Astrocyte of the hippocampus (primary cell): Measurements from ENCODE around the gene LAIR1.

Experiments
- DNase-seq: peaks from one replicate; pipeline ENCODE4 v3.0.0; 2011; ENCODE audit warnings: low read depth, low spot score

The LAIR1 gene

GRCh38 chr19:54317108-54317964 lies 47.4 kb downstream of the LAIR1 start:
- no peak for DNase-seq

DNA sequence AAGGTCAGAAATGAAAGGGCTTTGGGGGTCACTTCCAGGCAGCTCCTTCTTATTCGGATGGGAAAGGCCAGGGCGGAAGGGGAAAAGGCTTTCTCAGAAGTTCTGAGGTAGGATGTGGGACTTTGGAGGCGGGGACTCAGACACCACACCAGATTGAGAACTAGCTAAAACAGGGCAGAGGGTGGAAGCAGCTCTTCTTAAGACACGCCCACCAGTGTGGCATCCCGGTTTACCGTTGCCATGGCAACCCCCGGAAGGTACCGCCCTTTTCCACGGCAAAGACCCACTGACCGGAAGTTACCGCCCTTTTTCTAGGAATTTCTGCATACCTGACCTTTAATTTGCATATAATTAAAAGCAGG lies 48.0 kb downstream of the LAIR1 start:
- DNase-seq: no peak

- DNase-seq: no peak
Observed at GRCh38 chr19:54315956-54316355, 48.8 kb downstream of the LAIR1 start.

GRCh38 chr19:54312436-54313377 lies 52.0 kb downstream of the LAIR1 start, which contains the start of gene LILRA5:
TSS of gene LILRA5 (minus strand) at chr19:54313166. CDS start at chr19:54313019, 147 bp downstream.
- no peak for DNase-seq

DNA sequence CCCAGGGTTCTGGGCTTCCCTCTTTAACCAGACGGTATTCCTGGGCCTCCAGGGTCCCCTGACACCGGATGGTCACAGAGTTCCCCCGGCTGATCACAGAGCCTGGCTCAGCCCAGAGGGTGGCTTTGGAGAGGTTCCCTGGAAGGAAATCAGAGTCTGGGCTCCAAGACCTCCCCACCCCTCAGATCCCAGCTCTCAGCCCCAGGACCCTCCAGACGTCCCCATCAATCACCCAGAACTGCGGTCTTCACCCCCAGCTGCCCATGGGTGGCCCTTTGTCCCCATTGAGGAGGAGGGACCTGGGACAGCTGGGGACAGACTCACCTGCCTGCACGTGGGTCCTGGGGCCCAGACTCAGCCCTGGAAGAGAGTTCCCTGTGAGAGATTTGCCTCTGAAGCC lies 52.7 kb downstream of the LAIR1 start:
- no peak for DNase-seq

DNA sequence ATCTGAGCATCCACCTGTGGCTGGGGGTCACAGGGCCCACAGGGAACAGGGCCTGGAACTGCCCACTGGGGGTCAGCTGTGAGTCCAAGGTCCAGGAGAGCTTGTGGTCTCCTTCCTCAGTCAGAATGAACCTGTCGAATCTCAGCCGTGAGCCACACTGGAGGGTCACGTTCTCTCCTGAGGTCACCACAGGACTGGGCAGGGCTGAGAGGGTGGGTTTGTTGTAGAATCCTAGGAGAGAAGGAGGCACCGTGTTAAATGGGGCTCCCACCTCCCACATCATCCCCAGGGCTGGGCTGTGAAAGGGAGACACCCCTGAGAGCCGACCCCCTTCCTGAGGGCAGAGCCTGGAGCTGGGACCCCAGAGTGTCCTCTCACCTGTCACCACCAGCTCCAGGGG lies 53.2 kb downstream of the LAIR1 start:
- no peak for DNase-seq

DNA sequence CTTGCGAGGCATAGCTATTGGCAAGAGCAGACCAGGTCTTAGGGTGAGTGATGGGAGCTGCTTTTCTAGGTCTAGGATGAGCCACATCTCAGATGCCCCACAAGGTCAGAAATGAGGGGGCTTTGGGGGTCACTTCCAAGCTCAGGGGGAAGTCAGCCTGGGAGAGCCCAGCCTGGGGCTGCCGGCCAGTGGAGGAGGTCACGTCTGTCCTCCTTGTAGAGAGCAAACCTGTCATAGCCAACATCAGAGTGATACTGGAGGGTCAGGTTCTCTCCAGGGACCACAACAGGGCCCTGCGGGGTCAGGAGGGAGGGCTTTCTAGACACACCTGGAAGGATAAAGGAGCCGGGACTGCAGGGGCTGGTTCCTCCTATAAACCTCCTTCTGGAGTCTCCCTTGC lies 54.2 kb downstream of the LAIR1 start:
- DNase-seq: no peak

DNA sequence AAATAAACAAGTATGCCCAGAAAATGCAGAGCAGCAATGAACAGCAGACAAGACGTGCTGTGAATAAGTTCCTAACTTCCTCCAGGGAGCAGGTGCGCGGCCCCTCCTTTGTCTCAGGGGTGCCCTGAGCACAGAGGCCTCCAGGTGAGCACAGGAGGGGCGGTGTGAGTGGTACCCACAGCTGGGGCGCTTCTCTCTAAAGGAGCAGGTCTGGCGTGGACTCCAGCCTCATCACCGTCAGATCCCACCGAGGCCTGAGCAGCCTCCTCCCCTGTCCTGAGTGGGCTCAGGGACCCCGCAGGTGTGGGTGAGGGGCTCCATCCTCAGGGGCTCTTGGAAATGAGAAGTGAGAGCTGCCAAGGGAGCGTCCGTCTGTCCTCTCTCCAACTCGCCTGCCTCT lies 54.9 kb downstream of the LAIR1 start:
- no peak for DNase-seq

DNA sequence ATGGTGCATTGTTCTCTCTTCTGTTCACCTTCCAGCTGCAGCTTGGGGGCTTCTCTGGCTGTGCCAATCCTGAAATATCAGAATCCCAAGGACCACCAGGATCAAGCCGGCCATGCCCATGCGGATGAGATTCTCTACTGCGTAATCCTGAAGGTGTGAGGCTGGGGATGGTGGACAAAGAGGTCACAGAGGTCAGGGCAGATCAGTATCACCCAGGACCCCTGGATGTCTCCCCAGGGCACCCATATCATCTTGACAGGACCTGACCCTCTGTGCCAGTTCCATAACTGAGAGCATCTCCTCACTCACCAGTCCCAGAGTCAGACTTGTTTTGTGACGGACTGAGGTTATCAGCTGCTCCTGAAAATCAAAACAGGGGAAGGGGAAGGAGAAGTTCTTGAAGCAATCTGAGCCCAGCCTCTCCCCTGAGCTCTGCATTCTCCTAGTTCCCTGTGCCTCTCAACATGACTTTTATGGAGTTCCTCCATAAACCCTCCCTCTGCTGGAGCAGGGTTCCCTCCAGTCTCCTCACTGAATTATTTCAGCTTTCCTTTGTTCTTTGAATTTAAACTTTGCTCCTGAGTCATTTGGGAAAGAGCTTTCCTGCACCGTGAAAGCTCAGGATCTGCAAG lies 57.2 kb downstream of the LAIR1 start:
- no peak for DNase-seq

- DNase-seq: no peak
Observed at GRCh38 chr19:54305141-54305540, 59.6 kb downstream of the LAIR1 start.

GRCh38 chr19:54302257-54302656 lies 62.5 kb downstream of the LAIR1 start:
- no peak for DNase-seq
